KOPT-K1 (cell line): ENCODE results near the gene CLBA1.
"Not testable (repeated sequence)": the region's sequence is repeated elsewhere in the genome, so short reads cannot be mapped to it uniquely, and the experiment has no call there.

Source experiments
- H3K27ac ChIP-seq: fragments of 200-600 bp; sonication (generic); 2 replicates; pipeline ENCODE4 v1.5.1; 2016; ENCODE audit warnings: antibody characterized with exemption, mild to moderate bottlenecking, low read depth, low read length; ENCODE audit not compliant: poor library complexity, severe bottlenecking
- H3K36me3 ChIP-seq: fragments of 200-600 bp; sonication (generic); 2 replicates; pipeline ENCODE4 v1.5.1; 2017; ENCODE audit warnings: antibody characterized with exemption, mild to moderate bottlenecking, low read length, moderate library complexity; ENCODE audit not compliant: insufficient read depth
- H3K9me3 ChIP-seq: fragments of 200-600 bp; sonication (generic); 2 replicates; pipeline ENCODE4 v1.5.1; 2017; ENCODE audit warnings: antibody characterized with exemption, low read length, mild to moderate bottlenecking; ENCODE audit not compliant: insufficient read depth, poor library complexity, severe bottlenecking

The CLBA1 gene

GRCh38 chr14:104985675-104986486 is at the start of gene CLBA1:
Gene CLBA1 (plus strand): TSS chr14:104985788. CDS start chr14:104986432, 644 bp downstream.
- Histone ChIP-seq H3K36me3 (no peaks in the 10 kb centered on the region), H3K9me3 (no peaks in the 10 kb centered on the region), H3K27ac (no peak within 1 kb of the TSS)

- Histone ChIP-seq H3K9me3 (no peaks in the 10 kb centered on the region), H3K36me3 (no peaks in the 10 kb centered on the region), H3K27ac (no peak overlapping the region)
These were observed 49.6 kb upstream of the CLBA1 start for GRCh38 chr14:104935955-104936354.

GRCh38 chr14:104936361-104937155 is 49.0 kb upstream of the CLBA1 start:
- Histone ChIP-seq H3K36me3 (no peaks in the 10 kb centered on the region), H3K27ac (no peak overlapping the region), H3K9me3 (no peaks in the 10 kb centered on the region)

GRCh38 chr14:104937161-104937560 is 48.4 kb upstream of the CLBA1 start:
- no peaks in the 10 kb centered on the region for H3K36me3 ChIP-seq
- H3K27ac ChIP-seq, result no peak overlapping the region
- H3K9me3 ChIP-seq, result no peaks in the 10 kb centered on the region

GRCh38 chr14:104937694-104938365 is 47.8 kb upstream of the CLBA1 start:
- Histone ChIP-seq H3K36me3 (no peaks in the 10 kb centered on the region), H3K27ac (no peak overlapping the region), H3K9me3 (no peaks in the 10 kb centered on the region)

GRCh38 chr14:104938436-104938835 is 47.2 kb upstream of the CLBA1 start:
- Histone ChIP-seq H3K9me3 (no peaks in the 10 kb centered on the region), H3K36me3 (no peaks in the 10 kb centered on the region), H3K27ac (no peak overlapping the region)

GRCh38 chr14:104938960-104939359 is 46.6 kb upstream of the CLBA1 start:
- H3K27ac ChIP-seq, result no peak overlapping the region
- H3K36me3 ChIP-seq, result no peaks in the 10 kb centered on the region
- no peaks in the 10 kb centered on the region for H3K9me3 ChIP-seq

GRCh38 chr14:104939666-104940410 is 45.8 kb upstream of the CLBA1 start:
- no peak overlapping the region for H3K27ac ChIP-seq
- no peaks in the 10 kb centered on the region for H3K36me3 ChIP-seq
- no peaks in the 10 kb centered on the region for H3K9me3 ChIP-seq

- H3K9me3 ChIP-seq, result no peaks in the 10 kb centered on the region
- H3K36me3 ChIP-seq, result no peaks in the 10 kb centered on the region
- no peak overlapping the region for H3K27ac ChIP-seq
These were observed 45.0 kb upstream of the CLBA1 start for GRCh38 chr14:104940526-104941150.

GRCh38 chr14:104941508-104942365 is 43.9 kb upstream of the CLBA1 start:
- no peak overlapping the region for H3K27ac ChIP-seq
- no peaks in the 10 kb centered on the region for H3K9me3 ChIP-seq
- H3K36me3 ChIP-seq, result no peaks in the 10 kb centered on the region

GRCh38 chr14:104942586-104942985 is 43.0 kb upstream of the CLBA1 start:
- Histone ChIP-seq H3K27ac (no peak overlapping the region), H3K9me3 (no peaks in the 10 kb centered on the region), H3K36me3 (no peaks in the 10 kb centered on the region)

GRCh38 chr14:104943216-104944015 is 42.2 kb upstream of the CLBA1 start:
- not testable (repeated sequence) for H3K9me3 ChIP-seq, H3K27ac ChIP-seq, H3K36me3 ChIP-seq

- not testable (repeated sequence) for H3K27ac ChIP-seq, H3K36me3 ChIP-seq, H3K9me3 ChIP-seq
These were observed 41.6 kb upstream of the CLBA1 start for GRCh38 chr14:104944016-104944308.
